LNCaP clone FGC (cell line): Measurements from ENCODE around the gene AGBL4.

Experiments used
- DNase-seq: peaks from one replicate; pipeline ENCODE4 v3.0.0-alpha.2; 2011; ENCODE audit warnings: low read depth
- H3K4me3 ChIP-seq: 2 replicates; pipeline ENCODE4 v1.5.1; 2011; ENCODE audit warnings: mild to moderate bottlenecking, low read depth, low read length, control low read depth
- CTCF ChIP-seq: IDR thresholded peaks from 2 replicates; pipeline ENCODE4 v1.5.1; 2012; ENCODE audit warnings: mild to moderate bottlenecking; ENCODE audit not compliant: control insufficient read depth, insufficient read depth; ENCODE audit errors: extremely low read depth

AGBL4 gene

GRCh38 chr1:49183489-49183888 is 840.3 kb downstream of the AGBL4 start:
- no peak overlapping the region for H3K4me3 ChIP-seq
- no peak for TF ChIP-seq CTCF
- no peak for DNase-seq

- no peak overlapping the region for H3K4me3 ChIP-seq
- no peak for TF ChIP-seq CTCF
- DNase-seq: no peak
These were observed 842.7 kb downstream of the AGBL4 start for GRCh38 chr1:49181033-49181432.

- TF ChIP-seq CTCF: no peak
- DNase-seq: no peak
- no peak overlapping the region for H3K4me3 ChIP-seq
These were observed 851.7 kb downstream of the AGBL4 start for GRCh38 chr1:49171941-49172593.

- DNase-seq: no peak
- TF ChIP-seq CTCF: no peak
- H3K4me3 ChIP-seq: no peak overlapping the region
These were observed 857.7 kb downstream of the AGBL4 start for GRCh38 chr1:49166031-49166430.

- H3K4me3 ChIP-seq: no peak overlapping the region
- TF ChIP-seq CTCF: no peak
- DNase-seq: no peak
These were observed 860.7 kb downstream of the AGBL4 start for GRCh38 chr1:49163031-49163430.

- no peak for TF ChIP-seq CTCF
- DNase-seq: no peak
- H3K4me3 ChIP-seq: no peak overlapping the region
These were observed 863.1 kb downstream of the AGBL4 start for GRCh38 chr1:49160677-49161076.

GRCh38 chr1:49136738-49137251 is 887.0 kb downstream of the AGBL4 start:
- no peak for TF ChIP-seq CTCF
- DNase-seq: no peak
- no peak overlapping the region for H3K4me3 ChIP-seq
